Activated CD4-positive, alpha-beta T cell treated with anti-CD3 and anti-CD28 coated beads, Interleukin-2, amount 10 ng/mL, durations not matched to agents 7 days and 5 days (primary cell): ENCODE data around the gene KRTDAP. TPM values are rescaled to one million over a fixed set of nuclear protein-coding genes. Genes with fewer than 3 reads are reported as not detected.
"Not testable (repeated sequence)": the region's sequence is repeated elsewhere in the genome, so short reads cannot be mapped to it uniquely, and the experiment has no call there.

ENCODE experiments used
- CTCF ChIA-PET: fragments of 350-600 bp; sonication (Branson Sonifier 250); formaldehyde crosslinking; loops from one replicate; lab custom pipeline; 2021; ENCODE audit warnings: antibody characterized with exemption; lab: Charles Lee
- POLR2A ChIA-PET: fragments of 350-600 bp; sonication (Branson Sonifier 250); formaldehyde crosslinking; loops from one replicate; lab custom pipeline; 2021; ENCODE audit warnings: antibody characterized with exemption; lab: Charles Lee
- DNase-seq: peaks from one replicate; pipeline ENCODE4 v3.0.0-alpha.2; 2020
- H3K27ac Mint-ChIP-seq: one replicate; pipeline ENCODE4 v1.8.0; 2021; ENCODE audit warnings: mild to moderate bottlenecking, moderate library complexity, mixed read lengths
- H3K27me3 Mint-ChIP-seq: one replicate; pipeline ENCODE4 v1.8.0; 2021; ENCODE audit warnings: mixed read lengths
- H3K36me3 Mint-ChIP-seq: one replicate; pipeline ENCODE4 v1.8.0; 2021; ENCODE audit warnings: low read depth, mixed read lengths
- H3K4me1 Mint-ChIP-seq: one replicate; pipeline ENCODE4 v1.8.0; 2021; ENCODE audit warnings: mixed read lengths
- H3K4me3 Mint-ChIP-seq: one replicate; pipeline ENCODE4 v1.8.0; 2021; ENCODE audit warnings: mild to moderate bottlenecking, moderate library complexity, mixed read lengths
- H3K9me3 Mint-ChIP-seq: one replicate; pipeline ENCODE4 v1.8.0; 2021; ENCODE audit warnings: mixed read lengths
- total RNA-seq, 2 experiments: library from RNA; stranded (reverse); gene quantifications; one replicate each; pipeline ENCODE4 v1.2.3, GENCODE V29; 2021

Gene KRTDAP
- total RNA-seq, 2 experiments from 2014 or later: not detected

- no peak overlapping the region for H3K4me3 Mint-ChIP-seq
- H3K9me3 Mint-ChIP-seq: no peaks in the 10 kb centered on the region
- ChIA-PET CTCF (interaction anchor here (1.5 kb wide), 1 partner anchor 17 kb away, joined by 5 read pairs; no protein-coding TSS in a partner anchor), POLR2A (interaction anchor here (0.7 kb wide), 1 partner anchor 13 kb away, joined by 3 read pairs; no protein-coding TSS in a partner anchor)
- no peak overlapping the region for H3K27ac Mint-ChIP-seq
- DNase-seq: no peak
- no peaks in the 10 kb centered on the region for H3K27me3 Mint-ChIP-seq
- no peaks in the 10 kb centered on the region for H3K36me3 Mint-ChIP-seq
- H3K4me1 Mint-ChIP-seq: no peaks in the 10 kb centered on the region
Measured at GRCh38 chr19:35474104-35474503, 16.2 kb downstream of the KRTDAP start.

GRCh38 chr19:35471946-35472345 lies 18.3 kb downstream of the KRTDAP start:
- H3K27ac Mint-ChIP-seq: no peak overlapping the region
- H3K9me3 Mint-ChIP-seq: no peaks in the 10 kb centered on the region
- no peak overlapping the region for H3K4me3 Mint-ChIP-seq
- H3K36me3 Mint-ChIP-seq: no peaks in the 10 kb centered on the region
- CTCF ChIA-PET: interaction anchor here (1.2 kb wide), 1 partner anchor 119 kb away, joined by 4 read pairs; no protein-coding TSS in a partner anchor
- no peak for DNase-seq
- H3K4me1 Mint-ChIP-seq: peaks cover 7% of the 10 kb centered on the region
- POLR2A ChIA-PET: no interaction called here
- H3K27me3 Mint-ChIP-seq: no peaks in the 10 kb centered on the region

GRCh38 chr19:35471075-35471474 lies 19.2 kb downstream of the KRTDAP start:
- H3K27me3 Mint-ChIP-seq, H3K4me3 Mint-ChIP-seq, H3K9me3 Mint-ChIP-seq, H3K4me1 Mint-ChIP-seq, DNase-seq, H3K36me3 Mint-ChIP-seq, POLR2A ChIA-PET, H3K27ac Mint-ChIP-seq: not testable (repeated sequence)
- CTCF ChIA-PET: interaction anchor here (0.6 to 1.2 kb wide), 2 partner anchors 118 to 1891 kb away, joined by 4 read pairs; no protein-coding TSS in a partner anchor

GRCh38 chr19:35470128-35470527 lies 20.1 kb downstream of the KRTDAP start:
- CTCF ChIA-PET: interaction anchor here (0.8 to 1.5 kb wide), 3 partner anchors 18 to 123 kb away, joined by 3 read pairs; no protein-coding TSS in a partner anchor
- POLR2A ChIA-PET: no interaction called here

GRCh38 chr19:35468637-35469036 lies 21.6 kb downstream of the KRTDAP start:
- Mint-ChIP-seq H3K27me3 (peaks cover 4% of the 10 kb centered on the region), H3K9me3 (no peaks in the 10 kb centered on the region), H3K4me3 (no peak overlapping the region), H3K36me3 (no peaks in the 10 kb centered on the region), H3K27ac (no peak overlapping the region), H3K4me1 (peaks cover 15% of the 10 kb centered on the region)
- ChIA-PET POLR2A (no interaction called here), CTCF (interaction anchor here (1.1 to 1.7 kb wide), 4 partner anchors 41 to 122 kb away, joined by 3 to 11 read pairs (median 4); no protein-coding TSS in a partner anchor)
- DNase-seq: peak; percentile 71

More at GRCh38 chr19:35470128-35470527, 20.1 kb downstream of the KRTDAP start:
- H3K36me3 Mint-ChIP-seq: no peaks in the 10 kb centered on the region
- no peak for DNase-seq
- H3K27me3 Mint-ChIP-seq: peaks cover 4% of the 10 kb centered on the region
- peaks cover 10% of the 10 kb centered on the region for H3K4me1 Mint-ChIP-seq
- no peak overlapping the region for H3K27ac Mint-ChIP-seq
- H3K4me3 Mint-ChIP-seq: no peak overlapping the region
- H3K9me3 Mint-ChIP-seq: no peaks in the 10 kb centered on the region

GRCh38 chr19:35466259-35466658 lies 24.0 kb downstream of the KRTDAP start:
- Mint-ChIP-seq H3K27ac (no peak overlapping the region), H3K36me3 (peaks cover 2% of the 10 kb centered on the region), H3K4me3 (no peak overlapping the region), H3K27me3 (peaks cover 4% of the 10 kb centered on the region), H3K4me1 (peaks cover 31% of the 10 kb centered on the region), H3K9me3 (no peaks in the 10 kb centered on the region)
- ChIA-PET CTCF (interaction anchor here (0.7 to 1.2 kb wide), 4 partner anchors 15 to 384 kb away, joined by 3 read pairs; no protein-coding TSS in a partner anchor), POLR2A (no interaction called here)
- DNase-seq: no peak

GRCh38 chr19:35462956-35463355 lies 27.3 kb downstream of the KRTDAP start:
- H3K27me3 Mint-ChIP-seq, H3K36me3 Mint-ChIP-seq, POLR2A ChIA-PET, DNase-seq, H3K9me3 Mint-ChIP-seq: not testable (repeated sequence)
- H3K27ac Mint-ChIP-seq: peak overlapping the region; percentile 95
- peak overlapping the region; percentile 60 for H3K4me3 Mint-ChIP-seq
- peaks cover 37% of the 10 kb centered on the region for H3K4me1 Mint-ChIP-seq
- CTCF ChIA-PET: interaction anchor here (0.6 to 2.7 kb wide), 4 partner anchors 32 to 117 kb away, joined by 3 to 9 read pairs (median 4); no protein-coding TSS in a partner anchor

GRCh38 chr19:35462476-35462953 lies 27.7 kb downstream of the KRTDAP start:
- peaks cover 35% of the 10 kb centered on the region for H3K4me1 Mint-ChIP-seq
- DNase-seq: peak; percentile 79
- peaks cover 7% of the 10 kb centered on the region for H3K27me3 Mint-ChIP-seq
- peak overlapping the region; percentile 95 for H3K27ac Mint-ChIP-seq
- peak overlapping the region; percentile 60 for H3K4me3 Mint-ChIP-seq
- H3K9me3 Mint-ChIP-seq: no peaks in the 10 kb centered on the region
- ChIA-PET CTCF (interaction anchor here (0.6 to 2.7 kb wide), 5 partner anchors 20 to 117 kb away, joined by 3 to 9 read pairs (median 4); no protein-coding TSS in a partner anchor), POLR2A (no interaction called here)
- peaks cover 2% of the 10 kb centered on the region for H3K36me3 Mint-ChIP-seq

GRCh38 chr19:35461788-35462187 lies 28.5 kb downstream of the KRTDAP start:
- H3K27ac Mint-ChIP-seq, H3K9me3 Mint-ChIP-seq, H3K36me3 Mint-ChIP-seq, POLR2A ChIA-PET, DNase-seq, H3K4me3 Mint-ChIP-seq: not testable (repeated sequence)
- peaks cover 11% of the 10 kb centered on the region for H3K27me3 Mint-ChIP-seq
- peaks cover 39% of the 10 kb centered on the region for H3K4me1 Mint-ChIP-seq
- CTCF ChIA-PET: interaction anchor here (0.6 to 1.1 kb wide), 5 partner anchors 16 to 490 kb away, joined by 3 to 4 read pairs (median 3); partner anchors contain the start of gene FFAR1

- DNase-seq: no peak
- Mint-ChIP-seq H3K4me3 (no peak overlapping the region), H3K9me3 (no peaks in the 10 kb centered on the region), H3K27me3 (peaks cover 11% of the 10 kb centered on the region), H3K4me1 (peaks cover 40% of the 10 kb centered on the region), H3K27ac (peak overlapping the region; percentile 63), H3K36me3 (peaks cover 2% of the 10 kb centered on the region)
- ChIA-PET CTCF (interaction anchor here (0.6 to 1.1 kb wide), 4 partner anchors 17 to 490 kb away, joined by 3 to 5 read pairs (median 3); partner anchors contain the start of genes FFAR1 and FXYD7), POLR2A (no interaction called here)
Measured at GRCh38 chr19:35461060-35461459, 29.2 kb downstream of the KRTDAP start.

- Mint-ChIP-seq H3K27ac (peak overlapping the region; percentile 63), H3K4me3 (no peak overlapping the region), H3K4me1 (peaks cover 44% of the 10 kb centered on the region), H3K36me3 (peaks cover 2% of the 10 kb centered on the region), H3K27me3 (peaks cover 16% of the 10 kb centered on the region), H3K9me3 (no peaks in the 10 kb centered on the region)
- DNase-seq: no peak
- CTCF ChIA-PET: interaction anchor here (0.7 to 1.1 kb wide), 3 partner anchors 18 to 317 kb away, joined by 3 to 5 read pairs (median 3); partner anchors contain the start of genes FFAR1 and FXYD7
- POLR2A ChIA-PET: no interaction called here
Measured at GRCh38 chr19:35460608-35461007, 29.7 kb downstream of the KRTDAP start.

- no peak for DNase-seq
- Mint-ChIP-seq H3K4me3 (no peak overlapping the region), H3K4me1 (peaks cover 45% of the 10 kb centered on the region), H3K36me3 (peaks cover 2% of the 10 kb centered on the region), H3K27me3 (peaks cover 12% of the 10 kb centered on the region), H3K27ac (peak overlapping the region; percentile 54), H3K9me3 (no peaks in the 10 kb centered on the region)
- ChIA-PET POLR2A (no interaction called here), CTCF (interaction anchor here (0.9 to 1.3 kb wide), 3 partner anchors 9 to 111 kb away, joined by 3 to 6 read pairs (median 4); no protein-coding TSS in a partner anchor)
Measured at GRCh38 chr19:35459414-35460082, 30.7 kb downstream of the KRTDAP start.
